Caco-2 (cell line): ENCODE results near the gene FANCM. TPM values are rescaled to one million over a fixed set of nuclear protein-coding genes. Genes with fewer than 3 reads are reported as not detected.

Experiments
- BruUV-seq: library from RNA; stranded (reverse); fragments of 400-500 nt; replicated peaks from 2 replicates; lab custom pipeline; 2021; lab: Mats Ljungman, UMichigan
- CTCF ChIA-PET: fragments of 300-600 bp; sonication (Branson Sonifier 250); formaldehyde crosslinking; loops from one replicate; lab custom pipeline; 2022; ENCODE audit warnings: antibody characterized with exemption; lab: Charles Lee
- POLR2A ChIA-PET: fragments of 300-600 bp; sonication (Branson Sonifier 250); formaldehyde crosslinking; loops from one replicate; lab custom pipeline; 2022; ENCODE audit warnings: antibody characterized with exemption; lab: Charles Lee
- DNase-seq, 2 experiments: peaks; one replicate each; pipeline versions ENCODE4 v3.0.0 to v3.0.0-alpha.2; 2020 to 2022
- H3K27me3 ChIP-seq: replicated peaks from 2 replicates; pipeline ENCODE4 v1.6.0; 2011; ENCODE audit warnings: low read length; ENCODE audit not compliant: control insufficient read depth, insufficient read depth
- H3K36me3 ChIP-seq: 2 replicates; pipeline ENCODE4 v1.5.1; 2011; ENCODE audit warnings: low read length; ENCODE audit not compliant: control insufficient read depth, insufficient read depth
- H3K4me1 ChIP-seq: fragments of 250-450 bp; sonication (Bioruptor Pico); 2 replicates; pipeline ENCODE4 v1.5.1; 2020; ENCODE audit warnings: mild to moderate bottlenecking
- H3K4me3 ChIP-seq: 2 replicates; pipeline ENCODE4 v1.5.1; 2011; ENCODE audit warnings: low read depth, mild to moderate bottlenecking, control low read depth, low read length
- H3K9me3 ChIP-seq: fragments of 250-450 bp; sonication (Bioruptor Pico); 2 replicates; pipeline ENCODE4 v1.5.1; 2020; ENCODE audit warnings: mild to moderate bottlenecking, moderate library complexity
- H3K27ac Mint-ChIP-seq: one replicate; pipeline ENCODE4 v1.8.0; 2022; ENCODE audit warnings: mixed read lengths; ENCODE audit not compliant: unreplicated experiment
- H3K27me3 Mint-ChIP-seq: one replicate; pipeline ENCODE4 v1.8.0; 2022; ENCODE audit warnings: mixed read lengths; ENCODE audit not compliant: insufficient read depth, unreplicated experiment
- H3K36me3 Mint-ChIP-seq: one replicate; pipeline ENCODE4 v1.8.0; 2022; ENCODE audit warnings: mild to moderate bottlenecking, mixed read lengths; ENCODE audit not compliant: insufficient read depth, unreplicated experiment
- H3K4me1 Mint-ChIP-seq: one replicate; pipeline ENCODE4 v1.8.0; 2022; ENCODE audit warnings: low read depth, mixed read lengths; ENCODE audit not compliant: unreplicated experiment
- H3K4me3 Mint-ChIP-seq: one replicate; pipeline ENCODE4 v1.8.0; 2022; ENCODE audit warnings: mild to moderate bottlenecking, moderate library complexity, mixed read lengths; ENCODE audit not compliant: unreplicated experiment
- H3K9me3 Mint-ChIP-seq: one replicate; pipeline ENCODE4 v1.8.0; 2022; ENCODE audit warnings: mixed read lengths; ENCODE audit not compliant: unreplicated experiment
- CTCF ChIP-seq, 2 experiments: fragments of 200-600 bp in 1 of 2; IDR thresholded peaks; 1 replicate in 1 of 2; 2 replicates in 1 of 2; pipeline versions ENCODE4 v1.5.1 to v1.8.0; 2011 to 2022; ENCODE audit warnings: antibody characterized with exemption in 1 of 2, control low read depth in 1 of 2, inconsistent platforms in 1 of 2, low read depth in 1 of 2, low read length in 1 of 2, mild to moderate bottlenecking in 1 of 2, moderate library complexity in 1 of 2; ENCODE audit not compliant: insufficient read depth in 1 of 2, severe bottlenecking in 1 of 2, unreplicated experiment in 1 of 2
- intact Hi-C: fragments of 100-400 bp; cut with micrococcal nuclease; formaldehyde crosslinking; loops from one replicate; pipeline ENCODE4 v1.10.0; 2022; ENCODE audit not compliant: unreplicated experiment
- total RNA-seq: library from RNA; stranded (reverse); gene quantifications from 2 replicates; pipeline ENCODE4 v1.2.3, GENCODE V29; 2022

The FANCM gene
- total RNA-seq, 1 experiment from 2014 or later = 13.1 TPM

- CTCF ChIA-PET = interaction anchor here (0.7 kb wide), 1 partner anchor 164 kb away, joined by 9 read pairs; no protein-coding TSS in a partner anchor
- DNase-seq = no peak
Observed at GRCh38 chr14:45091710-45092109, 44.0 kb upstream of the FANCM start.

GRCh38 chr14:45094275-45094674 lies 41.5 kb upstream of the FANCM start:
- H3K27ac Mint-ChIP-seq = no peak overlapping the region
- H3K27me3 ChIP-seq = no peaks in the 10 kb centered on the region
- intact Hi-C loops = no loop called here
- no peaks in the 10 kb centered on the region for H3K4me1 ChIP-seq
- no peaks in the 10 kb centered on the region for H3K36me3 ChIP-seq
- no peaks in the 10 kb centered on the region for H3K27me3 Mint-ChIP-seq
- no peaks in the 10 kb centered on the region for H3K9me3 Mint-ChIP-seq
- BruUV-seq = no TSS peak
- no peaks in the 10 kb centered on the region for H3K4me1 Mint-ChIP-seq
- H3K9me3 ChIP-seq = no peaks in the 10 kb centered on the region
- H3K36me3 Mint-ChIP-seq = peaks cover 34% of the 10 kb centered on the region
- POLR2A ChIA-PET = no interaction called here
- H3K4me3 ChIP-seq = no peak overlapping the region
- no peak for DNase-seq
- H3K4me3 Mint-ChIP-seq = no peak overlapping the region
- TF ChIP-seq CTCF (IDR thresholded peaks at IDR 0.05; ENCODE audit: insufficient read depth in 1 of 2, low read depth in 1 of 2, low read length in 1 of 2, severe bottlenecking in 1 of 2, unreplicated experiment in 1 of 2) = no peak
- CTCF ChIA-PET = no interaction called here

More at GRCh38 chr14:45091710-45092109, 44.0 kb upstream of the FANCM start:
- POLR2A ChIA-PET = no interaction called here
- Histone ChIP-seq H3K4me3 (no peak overlapping the region), H3K4me1 (no peaks in the 10 kb centered on the region), H3K36me3 (no peaks in the 10 kb centered on the region), H3K9me3 (no peaks in the 10 kb centered on the region), H3K27me3 (no peaks in the 10 kb centered on the region)
- Mint-ChIP-seq H3K9me3 (no peaks in the 10 kb centered on the region), H3K4me3 (no peak overlapping the region), H3K4me1 (peaks cover 5% of the 10 kb centered on the region), H3K36me3 (peaks cover 16% of the 10 kb centered on the region), H3K27ac (no peak overlapping the region), H3K27me3 (no peaks in the 10 kb centered on the region)
- intact Hi-C loops = no loop called here
- BruUV-seq = no TSS peak
- TF ChIP-seq CTCF (IDR thresholded peaks at IDR 0.05; ENCODE audit: insufficient read depth in 1 of 2, low read depth in 1 of 2, low read length in 1 of 2, severe bottlenecking in 1 of 2, unreplicated experiment in 1 of 2) = no peak

- H3K36me3 Mint-ChIP-seq = peaks cover 40% of the 10 kb centered on the region
- H3K27ac Mint-ChIP-seq = no peak overlapping the region
- intact Hi-C loops = no loop called here
- H3K9me3 Mint-ChIP-seq = no peaks in the 10 kb centered on the region
- no peak overlapping the region for H3K4me3 ChIP-seq
- no peak overlapping the region for H3K4me3 Mint-ChIP-seq
- CTCF ChIA-PET = no interaction called here
- no TSS peak for BruUV-seq
- no peaks in the 10 kb centered on the region for H3K27me3 ChIP-seq
- H3K9me3 ChIP-seq = no peaks in the 10 kb centered on the region
- no peaks in the 10 kb centered on the region for H3K4me1 Mint-ChIP-seq
- no peak for DNase-seq
- POLR2A ChIA-PET = no interaction called here
- H3K27me3 Mint-ChIP-seq = no peaks in the 10 kb centered on the region
- no peak for TF ChIP-seq CTCF (IDR thresholded peaks at IDR 0.05; ENCODE audit: insufficient read depth in 1 of 2, low read depth in 1 of 2, low read length in 1 of 2, severe bottlenecking in 1 of 2, unreplicated experiment in 1 of 2)
- H3K36me3 ChIP-seq = no peaks in the 10 kb centered on the region
- H3K4me1 ChIP-seq = no peaks in the 10 kb centered on the region
Observed at GRCh38 chr14:45095143-45095542, 40.6 kb upstream of the FANCM start.
